DMS53 treated with DMSO at 0.1 percent for 48 hours (cell line): ENCODE results near the gene PATL2.
"Not testable (repeated sequence)": the region's sequence is repeated elsewhere in the genome, so short reads cannot be mapped to it uniquely, and the experiment has no call there.

ENCODE experiments used
- DNase-seq: peaks from one replicate; lab custom pipeline; 2025; ENCODE audit not compliant: unreplicated experiment; lab: John Stamatoyannopoulos, UW

Gene PATL2

DNA sequence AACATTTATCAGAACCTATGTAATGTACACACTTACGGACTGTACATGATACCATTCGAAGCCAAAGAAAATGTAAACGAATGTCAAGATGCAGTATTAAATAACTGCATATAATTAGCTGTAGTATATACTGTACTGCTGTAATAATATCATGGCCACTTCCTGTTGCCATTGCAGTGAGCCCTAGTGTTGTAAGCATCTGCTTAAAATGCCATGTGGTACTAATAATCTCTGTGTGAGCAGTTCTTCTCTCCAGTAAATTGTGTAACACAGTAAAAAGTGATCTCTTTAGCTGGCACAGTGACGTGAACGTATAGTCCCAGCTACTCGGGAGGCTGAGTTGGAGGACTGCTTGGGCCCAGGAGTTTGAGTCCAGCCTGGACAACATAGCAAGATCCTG is 56.3 kb downstream of the PATL2 start:
- no peak for DNase-seq

DNA sequence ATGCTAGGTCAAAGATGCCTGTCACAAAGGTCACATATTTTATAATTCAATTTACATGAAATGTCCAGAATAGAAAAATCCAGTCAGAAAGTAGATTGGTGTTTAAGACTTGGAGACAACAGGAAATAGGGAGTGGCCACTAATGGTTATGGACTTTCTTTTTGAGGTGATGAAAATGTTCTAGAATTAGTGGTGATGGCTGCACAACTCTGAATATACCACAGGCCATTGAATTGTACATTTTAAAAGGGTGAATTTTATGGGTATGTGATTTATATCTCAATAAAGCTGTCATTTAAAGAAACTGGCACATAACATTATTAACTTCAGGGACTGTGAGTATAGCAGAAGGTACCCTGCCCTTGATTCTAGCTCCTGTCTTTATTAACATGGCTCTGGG is 63.5 kb downstream of the PATL2 start:
- DNase-seq = no peak

DNA sequence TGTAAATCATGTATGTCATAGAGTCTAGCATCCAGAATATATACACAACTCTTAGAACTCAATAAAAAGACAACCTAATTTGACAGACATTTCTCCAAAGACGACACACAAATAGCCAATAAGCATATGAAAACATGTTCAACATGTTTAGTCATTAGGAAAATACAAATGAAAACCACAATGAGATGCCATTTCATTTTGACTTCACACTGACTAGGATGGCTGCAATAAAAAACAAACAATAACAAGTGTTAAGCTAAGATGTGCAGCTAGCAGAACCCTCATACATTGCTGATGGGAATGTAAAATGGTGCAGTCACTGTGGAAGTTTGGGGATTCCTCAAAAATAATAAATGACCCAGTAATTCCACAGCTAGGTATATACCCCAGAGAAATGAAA is 64.1 kb downstream of the PATL2 start:
- no peak for DNase-seq

GRCh38 chr15:44646460-44646859 is 64.7 kb downstream of the PATL2 start:
- DNase-seq = no peak

DNA sequence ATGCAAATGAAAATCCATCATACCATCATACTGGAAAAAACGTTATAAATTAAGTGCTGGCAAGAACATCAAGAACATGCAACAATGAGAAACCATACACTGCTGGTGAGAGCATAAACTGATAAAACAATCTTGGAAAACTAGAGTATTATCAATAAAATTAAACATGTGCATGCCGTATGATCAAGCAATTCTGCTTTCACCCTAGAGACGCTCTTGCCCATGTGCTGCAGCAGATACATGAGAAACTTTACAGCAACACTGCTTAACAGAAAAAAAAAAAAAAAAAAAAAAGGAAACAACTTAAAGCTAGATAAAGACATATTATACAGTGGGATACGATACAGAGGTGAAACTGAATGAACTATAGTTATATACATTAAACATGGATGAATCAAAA is 69.5 kb downstream of the PATL2 start:
- DNase-seq = no peak

DNA sequence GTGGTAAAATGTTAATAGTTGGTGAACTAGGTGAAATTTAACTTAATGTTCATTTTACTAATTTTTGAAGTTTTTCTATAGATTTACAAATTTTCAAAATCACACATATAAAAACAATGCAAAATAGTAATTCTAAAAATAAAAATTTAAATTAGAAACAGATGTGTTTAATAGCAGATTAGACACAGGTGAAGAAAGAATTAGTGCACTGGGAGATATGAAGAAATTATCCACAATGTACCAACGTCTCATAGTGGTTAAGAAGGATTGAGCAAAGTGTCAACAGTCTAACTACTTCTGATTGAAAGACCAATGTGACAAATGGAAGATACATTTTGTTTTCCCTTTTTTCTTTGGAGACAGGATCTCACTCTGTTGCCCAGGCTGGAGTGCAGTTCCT is 74.1 kb downstream of the PATL2 start:
- no peak for DNase-seq

DNA sequence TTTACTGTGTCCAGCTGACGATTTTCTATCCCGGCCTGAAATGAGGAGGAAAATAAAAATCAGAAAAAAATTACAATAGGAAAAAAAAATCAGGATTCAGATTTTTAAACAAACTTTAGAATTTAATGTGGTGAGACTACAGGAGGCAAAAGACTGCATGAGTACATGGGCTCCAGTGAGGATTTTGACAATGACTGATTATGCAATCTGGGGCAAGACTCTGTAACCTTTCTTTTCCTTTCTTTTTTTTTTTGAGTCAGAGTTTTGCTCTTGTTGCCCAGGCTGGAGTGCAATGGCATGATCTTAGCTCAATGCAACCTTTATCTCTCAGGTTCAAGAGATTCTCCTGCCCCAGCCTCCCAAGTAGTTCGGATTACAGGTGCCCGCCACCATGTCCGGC is 77.5 kb downstream of the PATL2 start:
- DNase-seq = no peak

- not testable (repeated sequence) for DNase-seq
These were observed 85.8 kb downstream of the PATL2 start for GRCh38 chr15:44625286-44625685.

GRCh38 chr15:44623178-44623577 is 87.9 kb downstream of the PATL2 start:
- DNase-seq = no peak

GRCh38 chr15:44620081-44620480 is 91.0 kb downstream of the PATL2 start:
- DNase-seq = no peak

DNA sequence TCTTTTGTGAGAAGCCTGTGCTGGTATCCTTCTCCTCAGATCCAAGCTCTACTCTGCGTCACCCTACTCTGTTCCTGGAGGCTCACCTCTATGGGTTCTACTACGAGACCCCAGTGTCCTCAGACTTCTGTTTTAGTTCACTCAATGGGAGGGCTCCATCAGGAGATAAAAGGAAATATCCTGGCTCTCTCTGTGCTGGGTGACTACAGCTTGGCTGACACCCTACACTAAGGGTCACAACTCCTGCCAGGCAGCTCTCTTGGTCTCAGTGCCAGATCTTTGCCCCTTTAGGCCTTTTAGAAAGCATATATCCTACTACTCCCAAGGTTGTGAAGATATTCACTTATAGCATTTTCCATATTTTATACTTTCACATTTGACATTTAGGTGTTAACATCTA is 94.1 kb downstream of the PATL2 start:
- no peak for DNase-seq
